ENCODE results near the gene INPP4A.

Gene INPP4A

GRCh38 chr2:98524168-98524567 is 79.5 kb downstream of the INPP4A start:
- ATAC-seq (ENCODE audit: low read depth) = peak; percentile 45; the same call in 2 of the 3 replicates
- no peak for TF ChIP-seq CTCF (IDR thresholded peaks at IDR 0.05; ENCODE audit: poor library complexity, severe bottlenecking)
- H3K27ac ChIP-seq (ENCODE audit: poor library complexity, severe bottlenecking) = no peak overlapping the region

GRCh38 chr2:98528349-98528748 is 83.7 kb downstream of the INPP4A start:
- Histone ChIP-seq H3K27ac (ENCODE audit: poor library complexity, severe bottlenecking) (no peak overlapping the region), H3K4me3 (ENCODE audit: severe bottlenecking) (no peak overlapping the region), H3K9me3 (ENCODE audit: severe bottlenecking) (no peaks in the 10 kb centered on the region), H3K4me1 (ENCODE audit: insufficient read depth, poor library complexity, severe bottlenecking) (no peaks in the 10 kb centered on the region), H3K36me3 (ENCODE audit: low read depth) (no peaks in the 10 kb centered on the region), H3K27me3 (ENCODE audit: insufficient read depth, poor library complexity, severe bottlenecking) (no peaks in the 10 kb centered on the region)
- TF ChIP-seq CTCF (IDR thresholded peaks at IDR 0.05; ENCODE audit: poor library complexity, severe bottlenecking) = no peak
- DNase-seq (ENCODE audit: low spot score) (no peak), ATAC-seq (ENCODE audit: low read depth) (no peak)

More at GRCh38 chr2:98524168-98524567, 79.5 kb downstream of the INPP4A start:
- no peaks in the 10 kb centered on the region for H3K27me3 ChIP-seq (ENCODE audit: insufficient read depth, poor library complexity, severe bottlenecking)
- no peak overlapping the region for H3K4me3 ChIP-seq (ENCODE audit: severe bottlenecking)
- no peaks in the 10 kb centered on the region for H3K9me3 ChIP-seq (ENCODE audit: severe bottlenecking)
- no peaks in the 10 kb centered on the region for H3K4me1 ChIP-seq (ENCODE audit: insufficient read depth, poor library complexity, severe bottlenecking)
- no peak for DNase-seq (ENCODE audit: low spot score)
- no peaks in the 10 kb centered on the region for H3K36me3 ChIP-seq (ENCODE audit: low read depth)

GRCh38 chr2:98530114-98530513 is 85.5 kb downstream of the INPP4A start:
- no peak for DNase-seq (ENCODE audit: low spot score)

GRCh38 chr2:98532756-98533155 is 88.1 kb downstream of the INPP4A start:
- Histone ChIP-seq H3K27ac (ENCODE audit: poor library complexity, severe bottlenecking) (no peak overlapping the region), H3K4me1 (ENCODE audit: insufficient read depth, poor library complexity, severe bottlenecking) (no peaks in the 10 kb centered on the region), H3K36me3 (ENCODE audit: low read depth) (no peaks in the 10 kb centered on the region), H3K27me3 (ENCODE audit: insufficient read depth, poor library complexity, severe bottlenecking) (no peaks in the 10 kb centered on the region), H3K4me3 (ENCODE audit: severe bottlenecking) (no peak overlapping the region), H3K9me3 (ENCODE audit: severe bottlenecking) (no peaks in the 10 kb centered on the region)
- DNase-seq (ENCODE audit: low spot score) (no peak), ATAC-seq (ENCODE audit: low read depth) (no peak)
- TF ChIP-seq CTCF (IDR thresholded peaks at IDR 0.05; ENCODE audit: poor library complexity, severe bottlenecking) = no peak

More at GRCh38 chr2:98530114-98530513, 85.5 kb downstream of the INPP4A start:
- H3K27me3 ChIP-seq (ENCODE audit: insufficient read depth, poor library complexity, severe bottlenecking) = no peaks in the 10 kb centered on the region
- H3K27ac ChIP-seq (ENCODE audit: poor library complexity, severe bottlenecking) = no peak overlapping the region
- H3K36me3 ChIP-seq (ENCODE audit: low read depth) = no peaks in the 10 kb centered on the region
- no peak for ATAC-seq (ENCODE audit: low read depth)
- H3K4me3 ChIP-seq (ENCODE audit: severe bottlenecking) = no peak overlapping the region
- no peaks in the 10 kb centered on the region for H3K9me3 ChIP-seq (ENCODE audit: severe bottlenecking)
- TF ChIP-seq CTCF (IDR thresholded peaks at IDR 0.05; ENCODE audit: poor library complexity, severe bottlenecking) = no peak
- no peaks in the 10 kb centered on the region for H3K4me1 ChIP-seq (ENCODE audit: insufficient read depth, poor library complexity, severe bottlenecking)

GRCh38 chr2:98533547-98533946 is 88.9 kb downstream of the INPP4A start:
- Histone ChIP-seq H3K9me3 (ENCODE audit: severe bottlenecking) (no peaks in the 10 kb centered on the region), H3K36me3 (ENCODE audit: low read depth) (no peaks in the 10 kb centered on the region), H3K4me1 (ENCODE audit: insufficient read depth, poor library complexity, severe bottlenecking) (no peaks in the 10 kb centered on the region), H3K4me3 (ENCODE audit: severe bottlenecking) (no peak overlapping the region), H3K27me3 (ENCODE audit: insufficient read depth, poor library complexity, severe bottlenecking) (no peaks in the 10 kb centered on the region), H3K27ac (ENCODE audit: poor library complexity, severe bottlenecking) (no peak overlapping the region)
- DNase-seq (ENCODE audit: low spot score) = no peak
- ATAC-seq (ENCODE audit: low read depth) = no peak
- no peak for TF ChIP-seq CTCF (IDR thresholded peaks at IDR 0.05; ENCODE audit: poor library complexity, severe bottlenecking)

All from RWPE2 (cell line).